ACC112 (cell line): ENCODE results near the gene LRRC34.
A peak's percentile ranks its signal among the peaks of the same experiment; 100 is the strongest.

Source experiments
- H2AFZ ChIP-seq: fragments of 200-600 bp; sonication (generic); one replicate; pipeline ENCODE4 v1.6.0; 2017; ENCODE audit warnings: antibody characterized with exemption, low read length; ENCODE audit not compliant: unreplicated experiment
- H3K27ac ChIP-seq: fragments of 200-600 bp; sonication (generic); 2 replicates; pipeline ENCODE4 v1.5.1; 2014; ENCODE audit warnings: low read depth, mild to moderate bottlenecking, antibody characterized with exemption, low read length, moderate library complexity
- H3K27me3 ChIP-seq: fragments of 200-600 bp; sonication (generic); 2 replicates; pipeline ENCODE4 v1.6.1; 2014; ENCODE audit warnings: mild to moderate bottlenecking, antibody characterized with exemption, low read length, moderate library complexity, mixed read lengths; ENCODE audit not compliant: insufficient read depth
- H3K36me3 ChIP-seq: fragments of 200-600 bp; sonication (generic); 2 replicates; pipeline ENCODE4 v1.6.1; 2016; ENCODE audit warnings: mild to moderate bottlenecking, antibody characterized with exemption, low read length, moderate library complexity, mixed read lengths; ENCODE audit not compliant: insufficient read depth
- H3K4me1 ChIP-seq: fragments of 200-600 bp; sonication (generic); one replicate; pipeline ENCODE4 v1.6.1; 2016; ENCODE audit warnings: low read length, mixed read lengths; ENCODE audit not compliant: insufficient read depth, unreplicated experiment, control insufficient read depth
- H3K4me3 ChIP-seq: fragments of 200-600 bp; sonication (generic); 2 replicates; pipeline ENCODE4 v1.5.1; 2014; ENCODE audit warnings: mild to moderate bottlenecking, low read depth, low read length
- H3K79me2 ChIP-seq: fragments of 200-600 bp; sonication (generic); one replicate; pipeline ENCODE4 v1.6.0; 2016; ENCODE audit warnings: low read length; ENCODE audit not compliant: control insufficient read depth, unreplicated experiment, insufficient read depth

The LRRC34 gene

DNA sequence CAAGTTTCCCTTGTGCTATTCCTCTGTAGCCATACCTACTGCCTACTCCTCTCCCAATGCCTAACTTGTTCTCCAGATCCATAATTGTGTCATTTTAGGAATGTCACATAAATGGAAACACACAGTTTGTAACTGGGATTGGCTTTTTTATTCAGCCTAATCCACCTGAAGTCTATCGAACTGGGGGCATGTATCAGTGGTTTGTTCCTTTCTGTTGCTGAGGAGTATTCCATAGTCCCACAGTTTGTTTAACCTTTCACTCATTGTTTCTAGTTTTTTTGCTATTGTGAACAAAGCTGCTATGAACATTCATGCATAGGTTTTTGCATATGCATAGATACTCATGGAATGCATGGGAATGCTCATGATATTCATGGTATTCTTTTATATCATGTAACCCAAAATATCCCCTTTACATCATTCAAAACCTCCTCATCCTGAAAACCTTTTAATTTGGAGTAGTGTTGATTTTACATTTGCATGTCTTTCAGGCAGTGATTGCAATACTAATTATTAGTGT is 25.9 kb upstream of the LRRC34 start:
- H3K36me3 ChIP-seq, result no peaks in the 10 kb centered on the region
- H2AFZ ChIP-seq, result no peak overlapping the region
- no peak overlapping the region for H3K27ac ChIP-seq
- H3K4me1 ChIP-seq, result no peaks in the 10 kb centered on the region
- H3K79me2 ChIP-seq, result no peaks in the 10 kb centered on the region
- no peak overlapping the region for H3K4me3 ChIP-seq
- no peaks in the 10 kb centered on the region for H3K27me3 ChIP-seq

- Histone ChIP-seq H3K79me2 (no peaks in the 10 kb centered on the region), H3K27ac (no peak overlapping the region), H3K36me3 (no peaks in the 10 kb centered on the region), H3K4me1 (no peaks in the 10 kb centered on the region), H3K4me3 (no peak overlapping the region), H2AFZ (no peak overlapping the region), H3K27me3 (no peaks in the 10 kb centered on the region)
Measured at GRCh38 chr3:169836942-169837275, 24.2 kb upstream of the LRRC34 start.

- Histone ChIP-seq H3K36me3 (no peaks in the 10 kb centered on the region), H2AFZ (no peak overlapping the region), H3K27me3 (no peaks in the 10 kb centered on the region), H3K79me2 (no peaks in the 10 kb centered on the region), H3K27ac (no peak overlapping the region), H3K4me1 (no peaks in the 10 kb centered on the region), H3K4me3 (no peak overlapping the region)
Measured at GRCh38 chr3:169836078-169836941, 23.6 kb upstream of the LRRC34 start.

DNA sequence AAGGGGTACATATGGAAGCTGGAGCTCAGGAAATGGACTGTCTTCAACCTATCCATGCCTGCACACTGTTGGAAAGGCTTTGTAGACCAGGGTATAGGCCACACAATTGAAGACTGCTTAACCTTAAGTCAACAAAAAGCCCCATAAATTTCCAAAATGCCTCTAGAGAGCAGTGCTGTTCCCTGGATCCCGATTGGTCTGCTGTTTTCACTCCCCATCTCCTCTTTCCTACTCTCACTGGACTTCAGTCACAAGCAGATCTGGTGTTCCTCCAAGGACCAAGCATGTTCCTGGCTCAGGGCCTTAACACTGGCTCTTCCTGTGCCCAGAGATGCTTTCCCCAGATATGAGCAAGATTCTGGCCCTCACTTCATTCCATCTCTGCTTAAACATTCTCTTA is 22.8 kb upstream of the LRRC34 start:
- no peaks in the 10 kb centered on the region for H3K4me1 ChIP-seq
- H3K27me3 ChIP-seq, result no peaks in the 10 kb centered on the region
- H3K4me3 ChIP-seq, result no peak overlapping the region
- H2AFZ ChIP-seq, result no peak overlapping the region
- no peak overlapping the region for H3K27ac ChIP-seq
- no peaks in the 10 kb centered on the region for H3K79me2 ChIP-seq
- H3K36me3 ChIP-seq, result no peaks in the 10 kb centered on the region

DNA sequence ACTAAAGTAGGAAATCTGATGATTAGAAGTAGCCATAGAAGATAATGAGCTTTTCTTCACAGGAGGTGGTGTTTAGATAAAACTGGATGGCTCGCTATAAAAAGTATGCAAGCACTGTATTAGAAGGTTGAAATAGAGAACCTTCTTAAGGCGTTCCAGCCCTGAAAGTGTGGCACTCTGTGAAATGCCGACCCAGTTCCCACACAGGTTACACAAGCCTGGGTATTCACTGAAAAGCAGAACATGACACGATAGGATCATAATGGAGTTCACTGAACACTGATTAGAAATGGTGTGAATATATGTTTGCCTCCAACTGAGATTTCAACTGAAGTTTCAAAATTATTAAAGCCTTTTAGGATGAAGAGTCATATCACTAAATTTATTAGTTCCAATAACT is 15.0 kb upstream of the LRRC34 start:
- Histone ChIP-seq H3K4me1 (no peaks in the 10 kb centered on the region), H3K27me3 (no peaks in the 10 kb centered on the region), H3K27ac (no peak overlapping the region), H3K36me3 (no peaks in the 10 kb centered on the region), H3K4me3 (no peak overlapping the region), H2AFZ (no peak overlapping the region), H3K79me2 (no peaks in the 10 kb centered on the region)

DNA sequence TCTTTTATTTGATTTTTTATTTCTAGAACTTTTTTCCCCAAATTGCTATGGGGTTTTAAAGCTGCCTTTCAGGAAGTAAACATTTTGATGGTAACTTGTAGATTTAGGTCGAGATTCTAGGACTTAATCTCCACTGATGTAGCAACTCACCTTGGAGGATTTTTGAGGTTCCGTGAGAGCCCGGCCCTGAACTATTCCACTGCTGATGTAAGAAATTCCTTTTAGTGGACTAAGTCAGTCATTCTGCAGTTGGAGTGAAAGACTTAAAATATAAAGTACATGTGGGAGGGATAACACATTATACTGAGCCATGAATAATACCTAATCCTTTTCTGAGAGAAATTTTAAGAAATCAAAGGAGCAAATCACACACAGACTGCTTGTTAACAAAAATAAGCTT is 12.6 kb upstream of the LRRC34 start:
- H3K27ac ChIP-seq, result no peak overlapping the region
- H2AFZ ChIP-seq, result no peak overlapping the region
- no peaks in the 10 kb centered on the region for H3K27me3 ChIP-seq
- no peak overlapping the region for H3K4me3 ChIP-seq
- H3K79me2 ChIP-seq, result no peaks in the 10 kb centered on the region
- H3K36me3 ChIP-seq, result no peaks in the 10 kb centered on the region
- no peaks in the 10 kb centered on the region for H3K4me1 ChIP-seq

- Histone ChIP-seq H3K36me3 (no peaks in the 10 kb centered on the region), H2AFZ (no peak overlapping the region), H3K27me3 (no peaks in the 10 kb centered on the region), H3K4me1 (no peaks in the 10 kb centered on the region), H3K4me3 (no peak overlapping the region), H3K79me2 (no peaks in the 10 kb centered on the region), H3K27ac (no peak overlapping the region)
Measured at GRCh38 chr3:169822983-169823382, 10.3 kb upstream of the LRRC34 start.

DNA sequence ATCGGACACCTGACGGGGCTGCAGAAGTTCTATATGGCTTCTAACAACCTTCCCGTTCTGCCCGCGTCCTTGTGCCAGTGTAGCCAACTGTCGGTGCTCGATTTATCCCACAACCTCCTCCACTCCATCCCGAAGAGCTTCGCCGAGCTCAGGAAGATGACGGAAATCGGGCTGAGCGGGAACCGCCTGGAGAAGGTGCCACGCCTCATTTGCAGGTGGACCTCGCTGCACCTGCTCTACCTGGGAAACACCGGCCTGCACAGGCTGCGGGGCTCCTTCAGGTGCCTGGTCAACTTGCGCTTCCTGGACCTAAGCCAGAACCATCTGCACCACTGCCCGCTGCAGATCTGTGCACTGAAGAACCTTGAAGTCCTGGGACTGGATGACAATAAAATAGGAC is 9.8 kb upstream of the LRRC34 start:
- Histone ChIP-seq H3K4me1 (no peaks in the 10 kb centered on the region), H2AFZ (no peak overlapping the region), H3K4me3 (no peak overlapping the region), H3K27me3 (no peaks in the 10 kb centered on the region), H3K79me2 (no peaks in the 10 kb centered on the region), H3K27ac (no peak overlapping the region), H3K36me3 (no peaks in the 10 kb centered on the region)

- no peak overlapping the region for H3K4me3 ChIP-seq
- no peaks in the 10 kb centered on the region for H3K27me3 ChIP-seq
- no peaks in the 10 kb centered on the region for H3K36me3 ChIP-seq
- H2AFZ ChIP-seq, result no peak overlapping the region
- no peak overlapping the region for H3K27ac ChIP-seq
- no peaks in the 10 kb centered on the region for H3K4me1 ChIP-seq
- no peaks in the 10 kb centered on the region for H3K79me2 ChIP-seq
Measured at GRCh38 chr3:169822091-169822490, 9.4 kb upstream of the LRRC34 start.

DNA sequence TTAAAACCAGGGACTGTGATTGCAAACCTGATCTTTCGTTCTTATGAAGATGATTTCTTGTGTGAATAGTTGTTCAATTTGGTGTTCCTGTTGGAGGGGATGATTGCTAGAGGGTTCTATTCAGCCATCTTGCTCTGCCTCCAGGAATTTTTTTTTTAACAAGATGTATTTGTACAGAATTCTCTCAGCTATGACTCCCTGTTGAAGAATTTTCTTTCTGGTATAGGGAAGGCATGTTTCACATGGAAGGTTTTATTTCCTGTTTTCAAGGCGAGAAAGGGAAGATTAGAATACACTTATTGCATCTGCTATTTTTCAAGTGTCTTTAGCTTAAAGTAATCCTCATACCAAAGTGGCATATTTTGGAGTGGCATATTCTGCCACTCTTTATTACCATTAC is 5.6 kb upstream of the LRRC34 start:
- Histone ChIP-seq H3K27ac (no peak overlapping the region), H3K79me2 (no peaks in the 10 kb centered on the region), H3K4me3 (no peak overlapping the region), H3K36me3 (no peaks in the 10 kb centered on the region), H2AFZ (peak overlapping the region; percentile 58), H3K4me1 (peaks cover 5% of the 10 kb centered on the region), H3K27me3 (no peaks in the 10 kb centered on the region)

GRCh38 chr3:169815590-169816150 is 3.0 kb upstream of the LRRC34 start:
- H3K27ac ChIP-seq, result no peak overlapping the region
- H3K36me3 ChIP-seq, result no peaks in the 10 kb centered on the region
- no peak overlapping the region for H3K4me3 ChIP-seq
- H3K27me3 ChIP-seq, result no peaks in the 10 kb centered on the region
- H3K4me1 ChIP-seq, result peaks cover 11% of the 10 kb centered on the region
- no peak overlapping the region for H2AFZ ChIP-seq
- H3K79me2 ChIP-seq, result peaks cover 8% of the 10 kb centered on the region
